ENCODE data around the gene RNF8. TPM values are rescaled to one million over a fixed set of nuclear protein-coding genes. Genes with fewer than 3 reads are reported as not detected.
"Not testable (repeated sequence)": the region's sequence is repeated elsewhere in the genome, so short reads cannot be mapped to it uniquely, and the experiment has no call there.

RNF8 gene
- total and polyA plus RNA-seq, 2 experiments from 2014 or later, result 38.5 to 49.9 TPM

DNA sequence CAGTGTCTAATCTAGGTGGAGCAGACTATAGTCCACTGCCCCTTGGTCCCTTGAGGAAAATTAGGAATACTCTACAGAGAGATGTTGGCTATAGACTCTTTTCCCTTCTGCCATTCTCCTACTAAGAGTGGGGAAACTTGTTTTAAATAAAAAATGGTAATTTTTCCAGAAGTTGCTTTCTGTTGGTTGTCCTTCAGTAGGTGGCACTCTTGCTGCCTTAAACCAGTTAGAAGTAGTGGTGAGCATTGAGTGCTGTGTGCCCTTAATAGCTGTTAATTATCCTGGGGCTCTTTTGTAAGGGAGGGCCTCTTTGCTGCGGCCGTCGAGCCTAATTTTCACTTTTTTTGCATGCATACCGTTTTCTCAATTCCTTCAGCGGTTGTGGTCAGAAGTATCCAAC lies 82.0 kb downstream of the RNF8 start:
- H3K27ac ChIP-seq, result no peak overlapping the region
- no peak overlapping the region for H3K4me3 ChIP-seq
- peaks cover 9% of the 10 kb centered on the region for H3K36me3 ChIP-seq
- no peaks in the 10 kb centered on the region for H3K9me3 ChIP-seq (ENCODE audit: low read depth)
- H3K4me1 ChIP-seq (ENCODE audit: low read depth), result peaks cover 13% of the 10 kb centered on the region
- H3K27me3 ChIP-seq, result no peaks in the 10 kb centered on the region
- TF ChIP-seq, protein P1, sequence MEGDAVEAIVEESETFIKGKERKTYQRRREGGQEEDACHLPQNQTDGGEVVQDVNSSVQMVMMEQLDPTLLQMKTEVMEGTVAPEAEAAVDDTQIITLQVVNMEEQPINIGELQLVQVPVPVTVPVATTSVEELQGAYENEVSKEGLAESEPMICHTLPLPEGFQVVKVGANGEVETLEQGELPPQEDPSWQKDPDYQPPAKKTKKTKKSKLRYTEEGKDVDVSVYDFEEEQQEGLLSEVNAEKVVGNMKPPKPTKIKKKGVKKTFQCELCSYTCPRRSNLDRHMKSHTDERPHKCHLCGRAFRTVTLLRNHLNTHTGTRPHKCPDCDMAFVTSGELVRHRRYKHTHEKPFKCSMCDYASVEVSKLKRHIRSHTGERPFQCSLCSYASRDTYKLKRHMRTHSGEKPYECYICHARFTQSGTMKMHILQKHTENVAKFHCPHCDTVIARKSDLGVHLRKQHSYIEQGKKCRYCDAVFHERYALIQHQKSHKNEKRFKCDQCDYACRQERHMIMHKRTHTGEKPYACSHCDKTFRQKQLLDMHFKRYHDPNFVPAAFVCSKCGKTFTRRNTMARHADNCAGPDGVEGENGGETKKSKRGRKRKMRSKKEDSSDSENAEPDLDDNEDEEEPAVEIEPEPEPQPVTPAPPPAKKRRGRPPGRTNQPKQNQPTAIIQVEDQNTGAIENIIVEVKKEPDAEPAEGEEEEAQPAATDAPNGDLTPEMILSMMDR (IDR thresholded peaks at IDR 0.05; ENCODE audit: low read depth, low read length), result no peak
- DNase-seq (ENCODE audit: low read depth in 1 of 2, low spot score in 1 of 2), result no peak

DNA sequence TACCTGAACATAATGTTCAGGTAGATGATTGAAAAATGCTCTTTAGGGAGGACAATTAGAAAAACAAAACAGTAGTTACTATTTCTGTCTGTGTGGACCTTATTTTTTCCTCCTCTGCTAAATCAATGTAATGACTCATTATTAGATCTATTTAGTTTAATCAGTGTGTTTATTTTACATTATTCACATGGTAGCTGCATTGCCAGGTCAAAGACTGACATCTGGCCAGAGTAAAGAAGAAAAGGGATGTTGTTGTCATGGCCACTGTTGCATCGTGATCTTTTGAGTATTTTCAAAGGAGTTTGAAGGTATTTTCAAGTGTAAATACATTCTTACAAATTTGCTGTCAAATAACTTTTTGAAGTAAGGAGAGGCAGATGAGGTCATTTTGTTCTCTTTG lies 85.1 kb downstream of the RNF8 start:
- no peak for DNase-seq (ENCODE audit: low read depth in 1 of 2, low spot score in 1 of 2)
- Histone ChIP-seq H3K36me3 (peaks cover 11% of the 10 kb centered on the region), H3K4me3 (no peak overlapping the region), H3K4me1 (ENCODE audit: low read depth) (peaks cover 9% of the 10 kb centered on the region), H3K27ac (no peak overlapping the region), H3K9me3 (ENCODE audit: low read depth) (no peaks in the 10 kb centered on the region), H3K27me3 (no peaks in the 10 kb centered on the region)
- TF ChIP-seq, protein P1 (IDR thresholded peaks at IDR 0.05; ENCODE audit: low read depth, low read length), result no peak

DNA sequence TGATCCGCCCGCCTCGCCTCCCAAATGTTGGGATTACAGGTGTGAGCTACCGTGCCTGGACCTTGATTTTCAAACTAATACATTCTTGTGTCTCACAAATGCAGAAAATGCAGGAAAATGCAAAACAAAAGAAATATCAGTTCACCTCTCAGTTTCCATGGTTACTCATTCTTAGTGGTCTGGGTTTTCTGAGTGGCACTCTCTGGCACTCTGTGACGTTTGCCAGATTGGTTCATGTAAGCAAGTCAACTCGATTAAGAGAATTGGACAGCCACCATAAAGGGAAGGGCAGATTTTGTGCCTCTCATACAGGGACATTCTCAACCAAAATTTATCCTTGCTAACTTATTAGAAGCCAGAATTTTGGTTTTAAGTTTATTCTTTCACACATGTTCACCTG lies 87.9 kb downstream of the RNF8 start:
- peaks cover 22% of the 10 kb centered on the region for H3K36me3 ChIP-seq
- TF ChIP-seq, protein P1 (IDR thresholded peaks at IDR 0.05; ENCODE audit: low read depth, low read length), result no peak

DNA sequence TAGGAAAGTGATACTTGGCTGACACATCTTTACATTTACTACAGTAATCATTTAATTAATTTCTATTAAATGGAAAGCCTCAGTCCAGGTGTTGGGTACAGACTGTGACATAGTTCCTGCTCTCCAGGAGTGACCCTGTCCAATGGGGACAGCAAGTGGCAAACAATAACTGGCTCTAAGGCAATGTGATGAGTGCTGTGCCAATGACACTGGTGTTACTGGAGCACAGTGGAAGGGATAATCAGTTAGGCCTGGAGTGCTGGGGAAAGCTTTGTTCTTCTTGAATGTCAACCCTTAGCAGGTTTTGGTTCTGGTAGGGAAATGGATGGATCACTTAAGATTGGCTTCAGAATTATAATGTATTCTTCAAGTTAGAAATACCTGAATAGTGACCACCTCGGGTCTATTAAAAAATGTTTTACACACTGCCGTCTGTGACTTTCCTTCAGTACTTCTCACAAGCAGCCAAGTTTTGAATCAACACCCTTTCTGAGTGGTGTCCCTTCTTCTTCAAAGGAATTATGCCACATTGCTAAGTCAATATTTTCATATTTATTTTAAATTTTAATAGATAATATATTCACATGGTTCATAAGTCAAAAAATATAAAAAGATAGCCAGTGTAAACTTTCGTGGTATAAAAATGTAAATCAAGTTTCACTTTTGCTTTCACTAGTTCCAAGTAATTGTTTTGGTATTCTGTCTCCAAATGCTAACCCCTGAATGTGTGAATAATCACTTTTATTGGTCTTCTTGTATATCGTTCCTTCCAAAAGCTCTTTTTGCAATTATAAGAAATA lies 88.8 kb downstream of the RNF8 start:
- Histone ChIP-seq H3K4me3 (no peak overlapping the region), H3K4me1 (ENCODE audit: low read depth) (no peaks in the 10 kb centered on the region), H3K36me3 (peaks cover 28% of the 10 kb centered on the region), H3K27ac (no peak overlapping the region), H3K9me3 (ENCODE audit: low read depth) (no peaks in the 10 kb centered on the region), H3K27me3 (no peaks in the 10 kb centered on the region)
- TF ChIP-seq, protein P1 (IDR thresholded peaks at IDR 0.05; ENCODE audit: low read depth, low read length), result no peak
- DNase-seq (ENCODE audit: low read depth in 1 of 2, low spot score in 1 of 2), result no peak

More for the DNA sequence above, 87.9 kb downstream of the RNF8 start:
- no peaks in the 10 kb centered on the region for H3K9me3 ChIP-seq (ENCODE audit: low read depth)
- no peak overlapping the region for H3K4me3 ChIP-seq
- no peak overlapping the region for H3K27ac ChIP-seq
- no peak for DNase-seq (ENCODE audit: low read depth in 1 of 2, low spot score in 1 of 2)
- H3K4me1 ChIP-seq (ENCODE audit: low read depth), result no peaks in the 10 kb centered on the region
- H3K27me3 ChIP-seq, result no peaks in the 10 kb centered on the region

DNA sequence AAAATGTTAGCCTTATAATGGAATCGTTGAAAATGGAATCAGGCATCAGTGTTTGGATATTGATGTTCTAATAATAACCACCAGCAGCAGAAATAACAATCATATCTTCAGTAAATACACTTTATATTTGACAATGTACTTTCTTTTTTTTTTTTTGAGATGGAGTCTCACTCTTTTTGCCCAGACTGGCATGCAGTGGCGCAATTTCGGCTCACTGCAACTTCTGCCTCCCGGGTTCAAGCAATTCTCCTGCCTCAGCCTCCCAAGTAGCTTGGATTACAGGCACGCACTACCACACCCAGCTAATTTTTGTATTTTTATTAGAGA lies 89.4 kb downstream of the RNF8 start:
- H3K4me1 ChIP-seq (ENCODE audit: low read depth); H3K27me3 ChIP-seq; H3K4me3 ChIP-seq; DNase-seq (ENCODE audit: low read depth in 1 of 2, low spot score in 1 of 2); H3K9me3 ChIP-seq (ENCODE audit: low read depth); H3K27ac ChIP-seq: not testable (repeated sequence)
- peaks cover 28% of the 10 kb centered on the region for H3K36me3 ChIP-seq

Other genes starting within 250 kb of the RNF8 start
- 15.8 and 21.5 TPM in 2 replicates for gene PIM1, start 183.8 kb upstream of the RNF8 start, total RNA-seq
- 14.7 and 20.0 TPM in 2 replicates for gene PIM1, start 183.8 kb upstream of the RNF8 start, polyA plus RNA-seq
- gene TBC1D22B, start 96.2 kb upstream of the RNF8 start, total RNA-seq, result 10.9 and 12.8 TPM in 2 replicates
- 13.3 and 14.3 TPM in 2 replicates for gene TBC1D22B, start 96.2 kb upstream of the RNF8 start, polyA plus RNA-seq
- 1.3 and 3.8 TPM in 2 replicates for gene TMEM217, start 95.8 kb upstream of the RNF8 start, total RNA-seq
- gene TMEM217, start 95.8 kb upstream of the RNF8 start, polyA plus RNA-seq, result 0.82 and 4.5 TPM in 2 replicates
- gene CMTR1, start 79.2 kb downstream of the RNF8 start, total RNA-seq, result 40.7 and 53.3 TPM in 2 replicates
- 41.2 and 42.5 TPM in 2 replicates for gene CMTR1, start 79.2 kb downstream of the RNF8 start, polyA plus RNA-seq
- 48.5 and 81.0 TPM in 2 replicates for gene CCDC167, start 145.9 kb downstream of the RNF8 start, total RNA-seq
- gene CCDC167, start 145.9 kb downstream of the RNF8 start, polyA plus RNA-seq, result 82.5 and 99.2 TPM in 2 replicates

All from cardiac muscle cell (in vitro differentiated cells and primary cell).